ENCODE data around the gene POTEB.
"Not testable (repeated sequence)": the region's sequence is repeated elsewhere in the genome, so short reads cannot be mapped to it uniquely, and the experiment has no call there.

POTEB gene

DNA sequence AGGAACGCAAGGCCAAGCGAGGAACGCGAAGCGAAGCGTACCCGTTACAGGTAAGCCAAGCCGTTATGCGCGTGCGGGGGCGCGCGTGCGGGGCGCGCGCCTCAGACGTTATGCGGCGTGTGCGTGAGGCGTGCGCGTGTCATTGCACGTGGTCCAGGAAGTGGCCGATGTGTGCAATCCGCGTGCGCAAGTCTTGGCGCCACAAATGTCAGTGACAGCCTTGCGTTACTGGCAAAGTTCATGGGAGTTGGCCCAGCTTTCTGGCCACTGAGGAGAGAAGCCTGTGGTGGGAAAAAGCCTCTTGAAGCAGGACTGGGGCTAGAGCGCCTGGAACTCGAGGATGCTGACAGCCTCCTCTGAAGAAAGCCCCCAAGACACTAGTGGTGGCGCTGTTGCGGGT lies at the start of gene POTEB:
POTEB (minus strand) TSS at position 101 of the 400 bp plus-strand sequence. CDS start 489 bp downstream, outside the sequence.
- not testable (repeated sequence) for H3K9me3 ChIP-seq (ENCODE audit: low read depth, low read length); H3K27ac ChIP-seq; DNase-seq (ENCODE audit: low read depth, low spot score); H3K36me3 ChIP-seq (ENCODE audit: insufficient read depth, low read length); H3K4me3 ChIP-seq; H3K9ac ChIP-seq (ENCODE audit: insufficient read length)

GRCh38 chr15:21890955-21891354 lies 13.4 kb upstream of the POTEB start:
- H3K36me3 ChIP-seq (ENCODE audit: insufficient read depth, low read length); H3K9ac ChIP-seq (ENCODE audit: insufficient read length); H3K9me3 ChIP-seq (ENCODE audit: low read depth, low read length); DNase-seq (ENCODE audit: low read depth, low spot score); H3K4me3 ChIP-seq; H3K27ac ChIP-seq: not testable (repeated sequence)

- H3K9me3 ChIP-seq (ENCODE audit: low read depth, low read length); H3K9ac ChIP-seq (ENCODE audit: insufficient read length); H3K36me3 ChIP-seq (ENCODE audit: insufficient read depth, low read length); DNase-seq (ENCODE audit: low read depth, low spot score); H3K4me3 ChIP-seq; H3K27ac ChIP-seq: not testable (repeated sequence)
Measured at GRCh38 chr15:21889542-21889941, 12.0 kb upstream of the POTEB start.

DNA sequence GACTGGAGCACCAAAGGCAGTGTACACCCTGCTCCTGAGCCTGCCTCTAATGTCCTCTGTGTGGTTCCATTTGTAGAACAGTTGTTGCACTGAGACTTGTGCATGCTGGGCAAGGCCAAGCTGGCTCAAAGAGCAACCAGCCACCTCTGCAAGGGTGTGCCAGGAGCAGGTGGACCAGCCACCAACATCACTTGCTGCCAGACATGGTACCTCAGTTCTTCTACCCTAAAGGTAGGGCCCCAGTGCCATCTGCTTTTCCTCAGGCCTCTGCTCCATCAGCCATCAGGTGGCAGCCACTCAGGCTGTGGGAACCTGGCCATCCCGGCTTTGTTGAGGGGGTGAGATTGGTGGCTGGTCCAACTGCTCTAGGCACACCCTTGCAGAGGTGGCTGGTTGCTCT lies 38.7 kb downstream of the POTEB start:
- not testable (repeated sequence) for H3K36me3 ChIP-seq (ENCODE audit: insufficient read depth, low read length); H3K27ac ChIP-seq; H3K9me3 ChIP-seq (ENCODE audit: low read depth, low read length); DNase-seq (ENCODE audit: low read depth, low spot score); H3K4me3 ChIP-seq; H3K9ac ChIP-seq (ENCODE audit: insufficient read length)

Measured in SK-N-MC (cell line).